ENCODE measurements around the gene GAS7.

The GAS7 gene

DNA sequence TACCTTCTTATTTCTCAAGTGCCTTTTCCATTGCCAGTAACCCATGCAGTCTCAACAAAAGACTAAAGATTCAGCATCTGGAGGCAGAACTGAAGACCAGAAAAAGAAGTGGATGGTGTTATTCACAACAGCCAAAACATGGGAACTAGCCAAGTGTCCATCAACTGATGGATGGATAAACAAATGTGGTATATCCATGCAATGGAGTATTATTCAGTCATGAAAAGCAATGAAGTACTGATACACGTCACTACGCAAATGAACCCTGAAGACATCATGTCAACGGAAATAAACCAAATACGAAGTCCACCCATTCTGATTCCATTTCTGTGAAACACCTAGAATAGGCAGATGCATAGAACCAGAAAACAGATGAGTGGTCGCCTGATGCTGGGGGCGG, 25.6 kb downstream of the GAS7 start:
- no peaks in the 10 kb centered on the region for H3K27me3 ChIP-seq (ENCODE audit: control insufficient read depth, insufficient read depth, low read length, poor library complexity, severe bottlenecking)
- no peak overlapping the region for H3K27ac ChIP-seq (ENCODE audit: insufficient read depth, low read depth, low read length, poor library complexity, severe bottlenecking)
- no peaks in the 10 kb centered on the region for H3K36me3 ChIP-seq (ENCODE audit: control insufficient read depth, insufficient read depth, low read length)
- H3K4me3 ChIP-seq (ENCODE audit: insufficient read depth, low read depth, low read length), result no peak overlapping the region
- no peaks in the 10 kb centered on the region for H3K9me3 ChIP-seq (ENCODE audit: control insufficient read depth, low read length)
- WGBS, 2 experiments, result 95 to 96% methylated on average over 6 of the region's 6 CpGs
- peaks cover 25% of the 10 kb centered on the region for H3K4me1 ChIP-seq (ENCODE audit: control insufficient read depth, insufficient read depth, low read length)

DNA sequence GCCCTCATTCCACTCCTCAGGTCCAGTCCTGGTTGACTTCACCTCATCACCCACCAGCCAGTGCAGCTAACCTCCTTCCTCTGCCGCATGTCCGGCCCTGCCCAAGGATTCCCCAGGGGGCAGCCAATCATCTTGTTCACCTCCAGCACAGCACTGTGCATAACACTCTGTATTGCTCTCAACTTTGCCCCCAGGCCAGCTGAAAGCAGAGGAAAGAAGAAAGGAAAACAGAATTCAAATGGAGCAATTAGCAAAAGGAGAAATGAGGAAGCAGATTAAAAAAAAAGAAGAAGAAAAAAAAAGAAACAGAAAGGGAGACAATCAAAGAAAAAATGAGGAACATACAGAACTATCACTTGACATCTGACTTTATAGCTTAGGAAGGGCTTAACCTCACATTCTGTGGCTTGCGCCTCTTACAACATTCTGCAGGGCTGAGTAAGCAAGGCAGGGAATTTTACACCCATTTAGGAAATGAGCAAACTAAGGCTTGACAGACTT, 26.1 kb downstream of the GAS7 start:
- Histone ChIP-seq H3K27me3 (ENCODE audit: control insufficient read depth, insufficient read depth, low read length, poor library complexity, severe bottlenecking) (no peaks in the 10 kb centered on the region), H3K9me3 (ENCODE audit: control insufficient read depth, low read length) (no peaks in the 10 kb centered on the region), H3K36me3 (ENCODE audit: control insufficient read depth, insufficient read depth, low read length) (no peaks in the 10 kb centered on the region), H3K27ac (ENCODE audit: insufficient read depth, low read depth, low read length, poor library complexity, severe bottlenecking) (no peak overlapping the region), H3K4me1 (ENCODE audit: control insufficient read depth, insufficient read depth, low read length) (peaks cover 20% of the 10 kb centered on the region), H3K4me3 (ENCODE audit: insufficient read depth, low read depth, low read length) (no peak overlapping the region)
- WGBS, 2 experiments, result 66 to 68% methylated on average over 3 of the region's 3 CpGs

DNA sequence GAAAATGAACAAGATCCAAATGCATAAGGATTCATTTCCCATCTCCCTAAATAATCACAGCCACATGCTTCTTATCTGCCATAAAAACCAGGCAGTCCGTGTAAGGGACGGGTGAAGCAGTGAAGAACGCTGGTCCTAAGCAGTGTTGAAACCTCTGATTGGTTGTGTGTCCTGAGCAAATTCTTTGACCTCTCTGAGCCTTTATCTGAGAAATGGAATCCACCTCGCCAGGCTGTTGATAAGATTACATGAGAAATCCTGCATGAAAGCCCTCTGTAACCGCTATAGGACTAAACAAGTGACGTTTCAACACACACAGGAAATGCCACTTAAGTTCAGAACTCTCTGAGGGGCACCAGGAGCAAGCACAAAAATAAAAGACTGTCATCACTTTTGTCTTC, 26.8 kb downstream of the GAS7 start:
- Histone ChIP-seq H3K4me1 (ENCODE audit: control insufficient read depth, insufficient read depth, low read length) (peaks cover 13% of the 10 kb centered on the region), H3K4me3 (ENCODE audit: insufficient read depth, low read depth, low read length) (no peak overlapping the region), H3K9me3 (ENCODE audit: control insufficient read depth, low read length) (no peaks in the 10 kb centered on the region), H3K36me3 (ENCODE audit: control insufficient read depth, insufficient read depth, low read length) (no peaks in the 10 kb centered on the region), H3K27me3 (ENCODE audit: control insufficient read depth, insufficient read depth, low read length, poor library complexity, severe bottlenecking) (no peaks in the 10 kb centered on the region), H3K27ac (ENCODE audit: insufficient read depth, low read depth, low read length, poor library complexity, severe bottlenecking) (no peak overlapping the region)
- whole genome bisulfite sequencing, 2 experiments, result 70 to 73% methylated on average over 6 of the region's 6 CpGs

DNA sequence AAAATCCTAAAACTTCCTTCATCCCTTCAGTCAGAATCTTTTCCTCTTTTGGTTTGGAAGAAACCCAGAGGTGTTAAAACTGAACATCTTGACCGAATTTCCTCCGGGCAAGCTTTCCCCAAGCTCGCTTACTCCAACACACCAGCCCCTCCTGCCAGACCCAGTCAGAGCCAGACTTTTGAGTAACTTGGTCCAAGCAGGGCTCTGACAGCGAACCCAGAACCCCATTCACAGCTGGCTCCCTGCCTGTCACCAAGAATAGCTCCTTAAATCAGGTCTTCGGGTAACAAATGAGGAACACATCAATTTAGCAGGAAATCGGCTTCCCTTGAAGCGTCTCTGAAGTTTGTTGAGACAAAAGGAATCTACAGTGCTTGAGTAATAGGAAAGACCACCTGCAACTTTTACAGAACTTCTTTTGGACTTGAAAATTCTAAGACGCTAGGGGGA, 27.3 kb downstream of the GAS7 start:
- Histone ChIP-seq H3K27me3 (ENCODE audit: control insufficient read depth, insufficient read depth, low read length, poor library complexity, severe bottlenecking) (no peaks in the 10 kb centered on the region), H3K36me3 (ENCODE audit: control insufficient read depth, insufficient read depth, low read length) (no peaks in the 10 kb centered on the region), H3K27ac (ENCODE audit: insufficient read depth, low read depth, low read length, poor library complexity, severe bottlenecking) (no peak overlapping the region), H3K4me1 (ENCODE audit: control insufficient read depth, insufficient read depth, low read length) (peaks cover 9% of the 10 kb centered on the region), H3K4me3 (ENCODE audit: insufficient read depth, low read depth, low read length) (no peak overlapping the region), H3K9me3 (ENCODE audit: control insufficient read depth, low read length) (no peaks in the 10 kb centered on the region)
- 77 to 80% methylated on average over 8 of the region's 8 CpGs for WGBS, 2 experiments

DNA sequence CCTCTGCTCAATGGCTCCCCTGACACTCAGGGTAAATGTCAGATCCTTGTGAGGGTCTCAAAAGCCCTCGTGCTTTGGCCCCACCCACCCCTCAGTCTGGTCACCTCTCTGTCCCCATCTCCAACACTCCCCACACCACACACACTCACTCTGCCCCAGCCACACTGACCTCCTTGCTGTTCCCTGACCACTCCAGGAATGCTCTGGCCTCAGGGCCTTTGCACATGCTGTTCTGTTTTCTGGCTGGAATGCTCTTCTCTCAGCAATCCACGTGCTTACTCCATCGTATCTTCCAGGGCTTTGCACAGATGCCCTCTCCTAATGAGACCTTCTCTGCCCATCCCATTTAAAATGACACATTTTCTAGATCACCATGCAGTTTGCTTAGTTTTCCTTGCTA, 28.2 kb downstream of the GAS7 start:
- Histone ChIP-seq H3K4me3 (ENCODE audit: insufficient read depth, low read depth, low read length) (no peak overlapping the region), H3K4me1 (ENCODE audit: control insufficient read depth, insufficient read depth, low read length) (peaks cover 9% of the 10 kb centered on the region), H3K9me3 (ENCODE audit: control insufficient read depth, low read length) (no peaks in the 10 kb centered on the region), H3K36me3 (ENCODE audit: control insufficient read depth, insufficient read depth, low read length) (no peaks in the 10 kb centered on the region), H3K27me3 (ENCODE audit: control insufficient read depth, insufficient read depth, low read length, poor library complexity, severe bottlenecking) (no peaks in the 10 kb centered on the region), H3K27ac (ENCODE audit: insufficient read depth, low read depth, low read length, poor library complexity, severe bottlenecking) (no peak overlapping the region)
- WGBS, 2 experiments, result 95 to 98% methylated on average over 3 of the region's 3 CpGs

DNA sequence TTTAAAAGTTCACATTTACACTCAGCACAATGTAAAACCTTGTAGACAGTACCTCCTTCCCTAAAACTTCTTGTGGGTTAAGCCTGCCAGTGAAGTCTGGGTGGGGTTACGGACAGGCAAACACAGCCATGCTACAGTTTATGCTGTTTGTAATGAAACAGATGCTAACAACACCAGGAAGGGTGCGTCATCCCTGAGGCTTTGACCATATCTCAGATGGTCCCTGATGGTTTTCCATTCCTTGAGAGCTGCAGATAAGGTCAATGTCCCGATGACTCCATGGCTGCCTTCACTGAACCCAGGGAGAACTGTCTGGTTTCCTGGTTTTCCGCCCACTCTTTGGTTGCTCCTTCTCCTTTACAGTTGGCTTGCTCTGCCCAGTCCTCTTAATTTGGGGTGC, 29.1 kb downstream of the GAS7 start:
- H3K27ac ChIP-seq (ENCODE audit: insufficient read depth, low read depth, low read length, poor library complexity, severe bottlenecking), result no peak overlapping the region
- no peaks in the 10 kb centered on the region for H3K36me3 ChIP-seq (ENCODE audit: control insufficient read depth, insufficient read depth, low read length)
- no peak overlapping the region for H3K4me3 ChIP-seq (ENCODE audit: insufficient read depth, low read depth, low read length)
- 95 to 96% methylated on average over 4 of the region's 4 CpGs for WGBS, 2 experiments
- H3K9me3 ChIP-seq (ENCODE audit: control insufficient read depth, low read length), result no peaks in the 10 kb centered on the region
- peaks cover 9% of the 10 kb centered on the region for H3K4me1 ChIP-seq (ENCODE audit: control insufficient read depth, insufficient read depth, low read length)
- no peaks in the 10 kb centered on the region for H3K27me3 ChIP-seq (ENCODE audit: control insufficient read depth, insufficient read depth, low read length, poor library complexity, severe bottlenecking)

DNA sequence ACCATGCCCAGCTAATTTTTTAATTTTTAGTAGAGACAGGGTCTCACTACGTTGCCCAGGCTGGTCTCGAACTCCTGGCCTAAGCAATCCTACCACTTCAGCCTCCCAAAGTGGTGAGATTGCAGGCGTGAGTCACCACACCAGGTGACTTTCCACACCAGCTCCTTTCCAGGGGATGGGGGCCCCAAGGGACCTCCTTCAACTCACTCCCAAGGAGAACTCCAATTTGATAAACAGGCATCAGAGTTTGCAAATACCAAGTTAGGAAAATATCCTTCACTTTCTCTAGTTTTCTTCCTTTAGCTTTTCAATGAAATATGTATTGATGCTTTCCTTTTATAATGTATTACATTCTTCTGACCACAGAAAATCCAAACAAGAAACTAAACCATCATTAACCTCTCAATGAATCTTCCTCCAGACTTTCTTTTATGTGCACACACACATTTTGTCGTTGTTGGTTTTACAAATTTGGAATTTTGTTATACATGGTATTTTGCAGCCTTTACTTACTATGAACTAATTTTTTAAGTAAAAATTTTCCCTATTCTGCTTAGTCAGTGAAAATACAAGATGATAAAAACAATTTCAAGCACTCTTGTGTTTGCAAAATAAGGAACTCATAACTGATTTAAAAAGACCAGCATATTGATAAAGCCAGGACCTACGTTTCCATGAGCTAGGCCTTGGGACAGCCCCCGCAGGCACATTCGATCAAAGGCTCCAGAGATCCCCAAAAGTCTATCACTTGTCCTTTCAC, 32.0 kb downstream of the GAS7 start:
- 94% methylated on average over 6 of the region's 7 CpGs for WGBS, 2 experiments
- H3K27me3 ChIP-seq (ENCODE audit: control insufficient read depth, insufficient read depth, low read length, poor library complexity, severe bottlenecking), result no peaks in the 10 kb centered on the region
- H3K36me3 ChIP-seq (ENCODE audit: control insufficient read depth, insufficient read depth, low read length), result no peaks in the 10 kb centered on the region
- H3K4me1 ChIP-seq (ENCODE audit: control insufficient read depth, insufficient read depth, low read length), result no peaks in the 10 kb centered on the region
- H3K9me3 ChIP-seq (ENCODE audit: control insufficient read depth, low read length), result no peaks in the 10 kb centered on the region
- no peak overlapping the region for H3K27ac ChIP-seq (ENCODE audit: insufficient read depth, low read depth, low read length, poor library complexity, severe bottlenecking)
- no peak overlapping the region for H3K4me3 ChIP-seq (ENCODE audit: insufficient read depth, low read depth, low read length)

DNA sequence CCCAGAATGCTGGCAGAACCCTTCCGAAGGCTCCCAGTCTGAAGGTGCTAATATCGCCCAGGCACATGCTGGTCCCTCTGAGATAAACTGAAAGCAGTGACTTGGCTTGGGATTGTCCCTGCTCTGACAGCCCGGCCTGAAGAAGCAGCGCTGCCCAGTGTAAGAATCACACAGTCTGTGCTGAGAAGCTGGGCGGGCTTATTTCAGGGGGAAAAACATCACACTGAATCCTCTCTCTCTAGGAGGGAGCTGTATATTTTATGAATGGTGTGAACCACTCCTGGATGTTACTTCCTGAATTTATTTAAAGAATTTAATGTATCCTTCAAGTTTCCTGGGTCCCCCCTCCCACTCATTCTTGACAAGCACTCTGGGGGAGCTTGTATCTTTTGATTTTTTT, 36.3 kb downstream of the GAS7 start:
- H3K9me3 ChIP-seq (ENCODE audit: control insufficient read depth, low read length), result no peaks in the 10 kb centered on the region
- WGBS, 2 experiments, result 88 to 89% methylated on average over 4 to 5 of the region's 5 CpGs
- H3K27me3 ChIP-seq (ENCODE audit: control insufficient read depth, insufficient read depth, low read length, poor library complexity, severe bottlenecking), result no peaks in the 10 kb centered on the region
- no peaks in the 10 kb centered on the region for H3K36me3 ChIP-seq (ENCODE audit: control insufficient read depth, insufficient read depth, low read length)
- H3K27ac ChIP-seq (ENCODE audit: insufficient read depth, low read depth, low read length, poor library complexity, severe bottlenecking), result no peak overlapping the region
- H3K4me3 ChIP-seq (ENCODE audit: insufficient read depth, low read depth, low read length), result no peak overlapping the region
- no peaks in the 10 kb centered on the region for H3K4me1 ChIP-seq (ENCODE audit: control insufficient read depth, insufficient read depth, low read length)

DNA sequence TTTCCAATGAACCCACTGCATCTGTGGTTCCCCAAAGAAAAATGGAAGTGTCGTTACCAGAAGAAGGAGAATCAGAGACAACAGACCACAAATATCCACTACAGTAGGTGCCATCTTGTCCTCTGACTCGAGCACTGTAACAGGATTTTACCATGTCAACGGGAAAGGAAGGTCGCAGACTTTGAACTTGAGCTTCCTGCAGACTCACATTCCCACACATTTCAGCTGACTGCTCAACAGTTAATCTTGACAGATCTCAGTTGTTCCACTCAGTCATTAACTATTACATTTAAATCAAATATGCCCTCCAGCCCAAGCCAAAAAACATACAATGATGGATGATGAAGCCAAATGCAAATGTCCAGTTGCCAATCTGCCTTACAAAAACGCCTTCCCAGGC, 37.0 kb downstream of the GAS7 start:
- H3K36me3 ChIP-seq (ENCODE audit: control insufficient read depth, insufficient read depth, low read length), result no peaks in the 10 kb centered on the region
- no peak overlapping the region for H3K27ac ChIP-seq (ENCODE audit: insufficient read depth, low read depth, low read length, poor library complexity, severe bottlenecking)

DNA sequence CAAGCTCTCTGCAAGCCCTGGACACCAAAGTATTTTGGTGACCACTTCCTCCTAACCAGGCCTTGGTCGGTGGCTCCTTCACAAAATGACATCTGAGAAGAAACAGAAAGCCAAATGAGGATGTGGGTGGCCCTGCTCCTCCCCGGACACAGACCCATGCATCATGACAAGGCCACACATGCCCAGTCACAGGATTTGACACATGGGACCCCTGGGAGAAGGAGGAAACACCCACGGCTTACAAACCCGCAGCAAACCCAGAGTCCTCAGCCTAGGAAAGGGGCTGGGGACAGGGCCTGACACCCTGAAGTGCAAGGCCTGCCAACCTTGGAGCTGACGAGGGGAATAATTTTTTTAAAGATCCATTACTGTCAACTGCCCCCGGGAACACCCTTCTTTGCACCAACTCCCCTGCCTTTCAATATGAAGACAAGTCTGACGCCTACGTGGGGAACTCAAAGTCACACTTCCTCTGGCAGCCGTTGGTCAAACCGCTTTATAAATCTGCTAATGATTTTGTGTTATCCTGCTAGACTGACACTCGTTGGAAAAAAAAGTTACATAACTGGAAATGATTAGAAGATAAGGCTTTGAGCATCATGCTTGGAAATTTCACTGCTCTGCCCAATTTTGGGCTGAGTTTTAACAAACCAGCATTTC, 41.3 kb downstream of the GAS7 start:
- Histone ChIP-seq H3K27ac (ENCODE audit: insufficient read depth, low read depth, low read length, poor library complexity, severe bottlenecking) (no peak overlapping the region), H3K36me3 (ENCODE audit: control insufficient read depth, insufficient read depth, low read length) (no peaks in the 10 kb centered on the region), H3K27me3 (ENCODE audit: control insufficient read depth, insufficient read depth, low read length, poor library complexity, severe bottlenecking) (no peaks in the 10 kb centered on the region), H3K4me1 (ENCODE audit: control insufficient read depth, insufficient read depth, low read length) (peaks cover 7% of the 10 kb centered on the region), H3K4me3 (ENCODE audit: insufficient read depth, low read depth, low read length) (no peak overlapping the region), H3K9me3 (ENCODE audit: control insufficient read depth, low read length) (no peaks in the 10 kb centered on the region)
- WGBS, 2 experiments, result 88% methylated on average over 11 of the region's 11 CpGs

More for the DNA sequence above, 37.0 kb downstream of the GAS7 start:
- no peaks in the 10 kb centered on the region for H3K27me3 ChIP-seq (ENCODE audit: control insufficient read depth, insufficient read depth, low read length, poor library complexity, severe bottlenecking)
- WGBS, 2 experiments, result 93 to 96% methylated on average over 5 of the region's 5 CpGs
- H3K4me1 ChIP-seq (ENCODE audit: control insufficient read depth, insufficient read depth, low read length), result peaks cover 6% of the 10 kb centered on the region
- no peak overlapping the region for H3K4me3 ChIP-seq (ENCODE audit: insufficient read depth, low read depth, low read length)
- no peaks in the 10 kb centered on the region for H3K9me3 ChIP-seq (ENCODE audit: control insufficient read depth, low read length)
